ELF-1 (cell line): Measurements from ENCODE around the gene SLC45A2.
A peak's percentile ranks its signal among the peaks of the same experiment; 100 is the strongest.
"Not testable (repeated sequence)": the region's sequence is repeated elsewhere in the genome, so short reads cannot be mapped to it uniquely, and the experiment has no call there.

Experiments
- DNase-seq: peaks from one replicate; pipeline ENCODE4 v3.0.0-alpha.2; 2016; ENCODE audit warnings: low read depth, low spot score

SLC45A2 gene

DNA sequence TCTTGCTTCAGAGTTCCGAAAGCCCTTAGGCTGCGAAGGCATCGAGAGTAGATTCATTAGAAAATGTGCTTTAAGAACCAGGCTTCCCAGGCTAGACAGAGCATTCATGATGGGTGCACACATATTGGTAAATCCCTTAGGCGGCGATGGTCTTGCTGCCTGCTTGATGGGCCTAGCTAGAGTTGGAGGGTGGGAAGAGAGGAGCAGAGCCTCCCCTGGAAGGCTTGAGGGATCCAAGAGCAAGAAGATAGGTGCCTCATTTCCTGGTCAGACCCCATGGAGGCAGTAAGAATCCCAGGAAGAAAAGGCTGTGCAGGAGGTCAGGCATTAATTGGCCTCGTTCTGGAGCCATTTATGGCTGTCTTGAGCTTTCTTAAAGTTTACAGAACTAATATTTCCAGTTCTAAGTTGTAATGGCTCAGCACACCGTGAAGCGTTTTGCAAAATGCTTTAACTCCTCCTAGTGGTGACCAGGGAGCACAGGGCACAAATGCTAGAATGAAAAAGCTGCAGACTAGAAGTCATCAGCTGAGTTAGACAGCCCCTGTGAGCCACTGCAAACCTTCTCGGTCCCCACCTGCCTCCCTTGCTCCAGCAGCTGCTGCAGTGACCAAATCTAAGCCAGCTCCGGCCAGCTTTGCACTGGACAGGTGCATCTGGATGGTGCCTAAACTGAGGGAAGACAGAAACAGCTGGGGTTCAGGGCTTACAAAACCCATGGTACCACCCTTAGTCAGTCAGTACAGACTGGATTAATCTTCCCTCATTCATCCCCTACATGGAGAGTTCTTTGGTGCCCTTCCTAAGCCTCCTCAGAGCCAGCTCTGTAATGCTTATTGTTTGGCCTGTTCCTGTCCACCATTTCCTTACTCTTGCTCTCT is 14.7 kb downstream of the SLC45A2 start:
- DNase-seq: peak; percentile 60

DNA sequence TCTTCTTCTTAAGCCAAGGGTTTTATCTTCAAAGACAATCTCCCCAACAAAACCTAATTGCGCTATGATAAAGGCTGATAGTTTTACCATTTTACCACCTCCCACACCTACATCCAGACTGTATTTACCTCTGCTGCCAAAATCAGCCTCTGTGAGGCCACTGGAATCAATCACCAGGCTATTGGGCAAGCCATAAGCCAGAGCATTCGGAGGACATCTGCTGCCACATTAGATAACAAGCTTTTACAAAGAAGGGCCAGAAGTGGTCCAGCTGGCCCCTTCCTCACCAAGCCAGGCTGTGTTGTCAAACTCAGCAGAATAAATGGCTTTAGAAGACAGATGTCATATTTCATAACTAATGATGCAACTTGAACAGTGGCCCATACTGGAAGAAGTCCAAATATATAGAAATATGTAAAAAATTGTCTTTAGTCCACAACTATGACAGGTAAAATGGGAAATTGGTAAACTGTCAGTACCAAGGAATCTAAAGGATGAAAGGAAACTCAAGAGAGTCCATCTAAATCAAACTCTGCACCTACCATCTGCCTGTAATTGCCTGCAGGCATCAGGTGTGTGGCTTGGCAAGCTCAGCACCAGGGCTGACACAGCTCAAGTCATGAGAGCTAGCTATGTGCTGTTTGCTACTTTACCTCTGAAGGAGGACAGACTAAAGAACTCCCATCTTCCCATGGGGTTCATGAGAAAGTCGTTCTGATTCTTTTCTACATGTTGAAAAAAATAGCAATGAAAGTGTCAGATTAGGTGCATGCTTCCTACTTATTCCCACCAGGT is 16.1 kb downstream of the SLC45A2 start:
- no peak for DNase-seq

DNA sequence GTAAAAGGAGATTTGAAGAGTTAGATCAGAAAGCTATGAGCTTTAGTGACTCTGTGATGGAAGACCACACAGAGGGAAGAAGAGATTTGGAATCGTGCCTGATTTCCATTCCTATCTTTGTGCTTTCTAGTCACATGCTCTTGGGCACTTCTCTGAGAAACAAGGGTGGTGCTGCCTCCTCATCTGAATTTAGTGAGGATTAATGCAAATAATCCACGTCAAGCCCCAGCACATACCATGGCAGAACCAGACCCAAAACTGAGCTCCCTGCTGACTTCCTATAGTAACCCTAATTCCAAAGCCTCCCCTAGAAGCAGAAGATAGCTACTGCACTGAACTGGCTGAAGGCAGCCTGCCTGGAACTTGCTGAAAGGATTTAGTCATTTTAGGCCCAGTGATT is 17.7 kb downstream of the SLC45A2 start:
- no peak for DNase-seq

DNA sequence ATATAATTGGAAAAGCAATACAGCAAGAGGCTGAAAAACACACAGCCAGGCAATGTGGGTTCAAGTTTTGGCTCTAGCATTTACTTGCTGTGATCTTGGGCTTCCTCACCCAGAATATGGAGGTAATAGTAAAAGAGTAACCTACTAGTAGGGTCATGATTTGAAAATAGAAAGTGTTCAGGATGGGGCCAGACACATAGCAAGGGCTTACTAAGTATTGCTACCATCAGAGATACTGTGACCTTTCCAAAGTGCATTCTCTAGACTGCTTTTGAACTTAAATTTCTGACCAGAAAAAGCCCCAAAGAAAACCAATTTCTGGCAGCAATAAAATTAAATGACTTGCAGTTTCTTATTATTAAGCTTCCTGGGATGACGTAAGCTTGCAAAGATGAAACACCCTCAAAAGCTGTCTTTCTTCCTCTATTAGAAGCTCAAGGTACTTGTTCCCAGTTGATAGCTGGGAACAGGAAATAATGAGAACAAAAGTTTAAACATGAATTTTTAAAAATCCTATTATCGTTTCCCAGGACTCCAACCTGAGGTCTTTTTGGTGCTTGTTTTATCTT is 20.3 kb downstream of the SLC45A2 start:
- no peak for DNase-seq

DNA sequence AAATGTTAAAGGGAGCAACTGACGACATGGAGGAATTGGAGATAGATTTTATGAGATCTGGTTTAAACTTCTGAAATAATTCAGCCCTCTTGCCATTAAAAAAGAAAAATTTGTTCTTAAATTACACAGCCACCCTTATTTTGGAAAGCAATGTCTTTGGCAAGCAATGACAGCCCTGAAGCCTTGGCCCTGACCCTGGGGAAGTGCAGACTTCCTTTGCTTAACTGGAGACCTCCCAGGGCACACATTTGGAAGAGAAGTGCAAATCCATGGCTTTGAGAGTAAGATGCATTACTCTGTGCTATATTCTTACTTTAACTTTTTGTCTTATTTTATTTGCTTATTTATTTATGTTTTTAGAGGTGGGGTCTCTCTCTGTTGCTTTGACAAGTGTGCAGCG is 26.3 kb downstream of the SLC45A2 start:
- no peak for DNase-seq

DNA sequence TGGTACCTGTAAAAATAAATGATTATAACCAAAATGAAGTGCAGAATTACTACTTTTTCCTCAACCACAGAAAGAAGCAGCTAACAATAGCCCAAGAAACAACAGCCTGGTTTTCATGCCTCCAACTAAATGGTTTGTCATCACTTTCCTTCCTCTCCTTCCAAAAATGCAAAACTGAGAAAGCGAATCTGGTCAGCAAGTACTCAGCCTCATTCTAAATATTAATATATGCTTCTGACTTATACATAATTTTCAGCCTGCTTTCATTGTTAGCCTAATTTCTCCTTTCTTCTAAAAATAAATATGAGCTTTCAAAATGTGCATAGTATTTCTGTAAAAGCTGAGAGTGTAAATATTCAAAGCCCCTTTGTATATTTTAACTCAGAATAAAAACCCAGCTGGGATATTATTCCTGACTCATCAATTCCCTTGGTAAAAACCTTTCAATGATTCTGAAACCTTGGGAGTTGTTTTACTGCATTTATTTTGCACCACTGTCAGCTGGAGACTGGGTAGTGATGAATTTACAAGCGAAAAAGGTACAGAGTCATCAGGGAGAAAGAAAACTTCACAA is 26.8 kb downstream of the SLC45A2 start:
- DNase-seq: no peak

DNA sequence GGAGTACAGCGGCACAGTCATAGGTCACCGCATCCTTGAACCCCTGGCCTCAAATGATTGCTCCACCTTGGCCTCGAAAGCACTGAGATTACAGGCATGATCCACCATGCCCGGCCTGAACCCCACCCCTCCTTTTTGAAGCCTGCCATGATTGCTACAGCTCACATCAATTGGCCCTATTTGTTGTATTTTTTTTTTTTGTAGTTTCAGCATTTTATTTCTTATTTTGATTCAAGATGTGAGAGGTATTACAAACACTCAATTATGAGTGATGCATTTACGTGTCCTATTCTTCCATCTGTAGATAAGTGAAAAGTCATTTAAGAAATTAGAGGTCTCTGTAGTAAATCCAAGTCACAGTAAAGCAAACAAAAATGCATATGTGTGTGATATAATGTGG is 32.3 kb downstream of the SLC45A2 start:
- DNase-seq: not testable (repeated sequence)

DNA sequence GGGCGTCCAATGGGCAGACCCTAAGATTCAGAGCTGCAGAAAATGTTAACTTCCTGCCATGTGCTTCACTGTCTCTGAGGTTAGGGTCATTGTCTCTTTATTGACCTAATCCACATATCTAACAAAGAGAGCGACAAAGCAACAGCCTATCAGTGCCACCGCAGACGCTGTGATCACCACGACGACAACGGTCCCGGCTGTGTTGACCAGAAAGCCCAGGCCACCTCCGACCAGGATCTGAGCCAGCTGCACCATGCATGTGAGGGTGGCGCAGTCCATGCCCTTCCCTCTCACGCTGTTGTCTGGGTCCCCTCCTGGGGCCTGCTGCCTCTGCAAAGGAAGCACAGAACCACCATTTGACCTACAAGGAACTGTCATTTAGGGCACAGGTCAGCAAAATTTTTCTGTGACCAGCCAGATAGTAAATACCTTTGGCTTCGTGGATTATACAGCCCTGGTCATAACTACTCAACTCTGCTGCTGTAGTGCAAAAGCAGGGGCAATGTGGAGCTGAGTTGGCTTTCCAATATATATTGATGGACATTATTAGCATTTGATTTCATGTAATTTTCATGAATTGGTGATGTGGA is 39.9 kb downstream of the SLC45A2 start:
- DNase-seq: no peak

DNA sequence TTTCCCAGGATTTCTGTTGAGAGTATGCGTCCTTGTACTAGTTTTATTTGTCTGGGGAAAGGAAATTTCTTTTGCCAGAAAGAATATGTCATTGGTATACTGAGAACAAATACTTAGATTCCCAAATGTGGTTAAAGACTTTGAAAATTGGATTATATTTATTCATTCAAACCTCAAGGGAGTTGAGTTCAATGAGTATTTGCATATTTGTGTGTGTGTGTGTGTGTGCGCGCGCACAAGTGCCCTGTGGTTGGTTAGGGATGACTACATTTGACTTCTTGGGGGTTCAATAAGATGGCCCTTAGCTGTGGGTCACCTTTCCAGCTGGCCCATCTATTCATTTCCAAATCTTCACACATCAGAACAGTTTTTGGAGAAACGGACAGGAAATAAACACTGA is 43.4 kb downstream of the SLC45A2 start:
- DNase-seq: no peak

DNA sequence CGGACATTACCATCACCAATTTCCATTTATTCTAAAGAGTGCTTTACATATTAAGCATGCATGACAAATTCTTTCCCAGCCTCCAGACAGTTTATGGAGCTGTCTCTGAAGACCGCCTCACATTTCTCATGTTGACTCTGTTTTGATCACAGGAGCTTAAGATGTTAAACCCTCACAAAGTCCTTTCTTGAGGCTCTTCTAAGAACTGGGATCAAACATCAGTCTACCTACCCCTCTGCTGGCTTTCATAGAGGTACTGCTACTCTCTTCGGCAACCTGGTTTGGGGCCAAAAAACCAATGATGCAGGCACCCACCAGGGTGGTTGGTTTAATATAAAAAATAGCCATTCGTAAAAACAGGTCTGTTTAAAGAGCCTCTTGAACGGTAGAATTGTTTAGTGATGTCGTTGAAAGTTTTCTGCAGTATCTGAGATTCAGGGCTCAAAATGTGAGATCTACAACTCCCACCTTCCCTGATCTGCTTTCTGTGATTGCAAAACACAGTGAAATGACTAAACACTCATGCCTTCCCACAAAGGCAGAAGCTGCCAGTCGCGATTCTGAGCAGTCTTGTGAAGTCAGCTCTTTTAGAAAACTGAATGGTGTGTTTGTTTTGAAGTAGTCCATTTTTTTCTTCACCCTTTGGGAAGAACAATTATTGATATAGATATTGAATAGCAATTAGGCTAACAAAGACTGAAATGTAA is 44.8 kb downstream of the SLC45A2 start:
- DNase-seq: no peak

DNA sequence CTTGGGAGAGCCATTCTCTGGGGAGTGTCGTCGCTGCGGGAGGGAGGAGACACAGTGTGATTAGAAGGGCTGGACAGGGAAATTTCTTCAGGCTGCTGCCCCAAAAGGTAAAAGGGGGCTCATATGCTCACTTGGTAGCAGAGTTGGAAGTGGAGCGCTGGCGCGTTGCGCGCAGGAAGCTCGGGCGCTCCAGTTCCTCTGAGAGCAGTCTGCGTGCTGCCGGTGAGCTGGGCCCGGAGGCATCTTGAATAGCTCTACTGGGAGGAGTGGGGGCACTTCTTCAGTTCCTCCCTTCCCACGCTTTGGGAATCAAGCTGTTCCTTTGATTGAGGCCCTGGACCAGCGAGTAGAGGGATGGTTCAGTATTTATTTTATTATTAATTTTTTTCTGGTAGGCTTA is 45.6 kb downstream of the SLC45A2 start:
- no peak for DNase-seq

DNA sequence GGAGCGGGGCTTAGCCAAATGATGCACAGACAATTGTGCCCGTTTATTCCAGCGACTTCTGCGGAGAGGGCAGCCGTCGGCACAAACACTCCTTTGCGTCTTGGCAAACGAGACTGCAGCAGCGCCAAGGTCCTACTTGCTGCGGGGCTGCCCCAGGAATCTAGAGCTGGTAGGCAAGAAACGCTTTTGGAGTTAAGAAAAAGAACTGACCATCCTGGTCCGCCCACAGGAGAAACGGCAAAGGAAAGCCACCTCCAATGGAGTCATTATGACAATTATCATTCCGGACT is 46.0 kb downstream of the SLC45A2 start:
- DNase-seq: no peak

DNA sequence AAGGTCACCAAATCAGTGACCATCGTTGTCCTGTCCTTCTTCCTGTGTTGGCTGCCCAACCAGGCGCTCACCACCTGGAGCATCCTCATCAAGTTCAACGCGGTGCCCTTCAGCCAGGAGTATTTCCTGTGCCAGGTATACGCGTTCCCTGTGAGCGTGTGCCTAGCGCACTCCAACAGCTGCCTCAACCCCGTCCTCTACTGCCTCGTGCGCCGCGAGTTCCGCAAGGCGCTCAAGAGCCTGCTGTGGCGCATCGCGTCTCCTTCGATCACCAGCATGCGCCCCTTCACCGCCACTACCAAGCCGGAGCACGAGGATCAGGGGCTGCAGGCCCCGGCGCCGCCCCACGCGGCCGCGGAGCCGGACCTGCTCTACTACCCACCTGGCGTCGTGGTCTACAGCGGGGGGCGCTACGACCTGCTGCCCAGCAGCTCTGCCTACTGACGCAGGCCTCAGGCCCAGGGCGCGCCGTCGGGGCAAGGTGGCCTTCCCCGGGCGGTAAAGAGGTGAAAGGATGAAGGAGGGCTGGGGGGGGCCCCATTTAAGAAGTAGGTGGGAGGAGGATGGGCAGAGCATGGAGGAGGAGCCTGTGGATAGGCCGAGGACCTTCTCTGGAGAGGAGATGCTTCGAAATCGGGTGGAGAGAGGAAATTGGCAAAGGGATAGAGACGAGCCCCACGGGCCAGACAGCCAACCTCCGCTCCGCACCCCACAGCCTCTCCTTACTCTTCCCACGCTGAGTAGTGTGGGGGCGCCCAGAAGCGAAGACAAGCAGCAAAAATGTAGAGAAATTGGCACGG is 46.6 kb downstream of the SLC45A2 start:
- DNase-seq: no peak

DNA sequence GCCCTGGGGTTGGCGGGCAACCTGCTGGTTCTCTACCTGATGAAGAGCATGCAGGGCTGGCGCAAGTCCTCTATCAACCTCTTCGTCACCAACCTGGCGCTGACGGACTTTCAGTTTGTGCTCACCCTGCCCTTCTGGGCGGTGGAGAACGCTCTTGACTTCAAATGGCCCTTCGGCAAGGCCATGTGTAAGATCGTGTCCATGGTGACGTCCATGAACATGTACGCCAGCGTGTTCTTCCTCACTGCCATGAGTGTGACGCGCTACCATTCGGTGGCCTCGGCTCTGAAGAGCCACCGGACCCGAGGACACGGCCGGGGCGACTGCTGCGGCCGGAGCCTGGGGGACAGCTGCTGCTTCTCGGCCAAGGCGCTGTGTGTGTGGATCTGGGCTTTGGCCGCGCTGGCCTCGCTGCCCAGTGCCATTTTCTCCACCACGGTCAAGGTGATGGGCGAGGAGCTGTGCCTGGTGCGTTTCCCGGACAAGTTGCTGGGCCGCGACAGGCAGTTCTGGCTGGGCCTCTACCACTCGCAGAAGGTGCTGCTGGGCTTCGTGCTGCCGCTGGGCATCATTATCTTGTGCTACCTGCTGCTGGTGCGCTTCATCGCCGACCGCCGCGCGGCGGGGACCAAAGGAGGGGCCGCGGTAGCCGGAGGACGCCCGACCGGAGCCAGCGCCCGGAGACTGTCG is 47.3 kb downstream of the SLC45A2 start:
- no peak for DNase-seq

DNA sequence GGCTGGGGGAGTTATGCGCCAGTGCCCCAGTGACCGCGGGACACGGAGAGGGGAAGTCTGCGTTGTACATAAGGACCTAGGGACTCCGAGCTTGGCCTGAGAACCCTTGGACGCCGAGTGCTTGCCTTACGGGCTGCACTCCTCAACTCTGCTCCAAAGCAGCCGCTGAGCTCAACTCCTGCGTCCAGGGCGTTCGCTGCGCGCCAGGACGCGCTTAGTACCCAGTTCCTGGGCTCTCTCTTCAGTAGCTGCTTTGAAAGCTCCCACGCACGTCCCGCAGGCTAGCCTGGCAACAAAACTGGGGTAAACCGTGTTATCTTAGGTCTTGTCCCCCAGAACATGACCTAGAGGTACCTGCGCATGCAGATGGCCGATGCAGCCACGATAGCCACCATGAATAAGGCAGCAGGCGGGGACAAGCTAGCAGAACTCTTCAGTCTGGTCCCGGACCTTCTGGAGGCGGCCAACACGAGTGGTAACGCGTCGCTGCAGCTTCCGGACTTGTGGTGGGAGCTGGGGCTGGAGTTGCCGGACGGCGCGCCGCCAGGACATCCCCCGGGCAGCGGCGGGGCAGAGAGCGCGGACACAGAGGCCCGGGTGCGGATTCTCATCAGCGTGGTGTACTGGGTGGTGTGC is 48.0 kb downstream of the SLC45A2 start, which contains the start of gene RXFP3:
TSS of gene RXFP3 (plus strand) at position 6 of the 636 bp plus-strand sequence. CDS start at position 361, 355 bp downstream.
- peak; percentile 38 for DNase-seq

DNA sequence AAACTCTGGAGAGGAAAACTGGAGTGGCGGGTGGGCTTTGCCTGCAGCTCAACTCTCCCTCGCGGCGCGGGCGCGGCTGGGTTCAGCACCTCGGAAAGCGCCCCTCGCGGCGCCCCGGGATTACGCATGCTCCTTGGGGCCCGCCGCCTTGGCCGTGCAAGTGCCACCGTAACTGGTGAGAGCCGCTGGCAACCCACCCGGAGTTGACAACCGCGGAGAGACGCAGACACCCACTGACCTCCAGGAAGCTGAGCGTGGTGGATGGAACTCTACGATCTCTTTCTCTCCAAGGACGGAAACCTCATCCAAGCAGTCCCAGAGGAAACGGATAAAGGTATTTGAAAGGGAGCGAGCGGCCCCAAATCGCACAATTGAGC is 48.5 kb downstream of the SLC45A2 start:
- peak; percentile 80 for DNase-seq

DNA sequence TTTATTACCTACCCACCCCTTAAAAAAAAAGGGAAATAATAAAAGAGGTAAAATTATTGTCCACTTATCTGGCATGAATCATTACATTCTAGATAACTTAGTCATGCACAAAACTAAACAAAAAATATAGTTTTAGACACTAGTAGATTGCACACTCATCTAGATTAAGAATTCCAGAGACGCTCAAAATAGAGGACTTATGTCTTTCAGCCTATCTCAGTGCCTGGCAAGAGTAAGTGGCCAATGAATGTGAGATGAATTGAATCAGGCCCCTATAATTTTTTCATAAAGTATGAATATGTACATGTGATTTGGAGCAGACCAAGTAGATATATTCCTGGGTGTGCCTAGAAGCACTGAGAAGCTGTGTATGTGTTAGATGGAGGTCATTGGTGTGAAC is 50.3 kb downstream of the SLC45A2 start:
- DNase-seq: no peak

DNA sequence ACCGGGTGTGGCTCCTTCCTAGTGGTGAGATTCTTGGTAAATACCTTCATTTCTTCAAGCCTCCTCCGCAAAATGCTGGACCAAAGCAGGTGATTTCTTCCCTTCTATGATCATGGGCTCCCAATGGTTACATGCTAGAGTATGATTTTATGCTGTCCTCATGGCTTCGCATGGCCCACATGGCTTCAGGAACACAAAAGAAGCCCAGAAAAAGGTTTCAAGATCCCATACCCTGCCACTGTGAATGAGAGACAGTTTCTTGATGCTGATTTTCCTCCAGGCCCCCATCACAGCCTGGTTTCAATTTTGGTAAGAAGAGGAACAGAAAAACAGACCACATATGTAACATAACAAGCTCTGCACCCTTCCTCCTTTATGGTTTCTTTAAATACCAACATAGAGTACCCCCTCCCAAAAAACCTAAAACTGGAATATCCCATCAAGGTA is 50.7 kb downstream of the SLC45A2 start:
- DNase-seq: no peak

DNA sequence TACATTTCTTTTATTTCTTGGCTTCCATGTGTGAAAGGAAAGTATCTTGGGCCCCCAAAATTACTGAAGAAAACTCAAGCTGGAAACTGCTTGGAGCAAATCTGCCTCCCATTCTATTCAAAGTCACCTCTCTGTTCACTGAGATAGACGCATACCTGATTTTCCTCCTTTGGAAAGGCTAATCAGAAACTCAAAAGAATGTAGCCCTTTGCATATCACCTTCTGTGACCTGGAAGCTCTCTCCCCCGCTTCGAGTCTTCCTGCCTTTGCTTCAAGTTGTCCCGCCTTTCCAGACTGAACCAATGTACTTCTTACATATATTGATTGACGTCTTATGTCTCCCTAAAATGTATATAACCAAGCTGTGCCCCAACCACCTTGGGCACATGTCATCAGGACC is 53.4 kb downstream of the SLC45A2 start:
- DNase-seq: no peak
